Osteoblast (primary cell): ENCODE results near the gene ATP8B4. TPM values are rescaled to one million over a fixed set of nuclear protein-coding genes. Genes with fewer than 3 reads are reported as not detected.

Experiments
- DNase-seq: peaks from one replicate; pipeline ENCODE4 v3.0.0; 2011; ENCODE audit warnings: low spot score, mixed read lengths; ENCODE audit not compliant: insufficient read length; ENCODE audit errors: missing footprints
- H2AFZ ChIP-seq: 2 replicates; pipeline ENCODE4 v1.6.0; 2011; ENCODE audit warnings: mild to moderate bottlenecking, low read length
- H3K27ac ChIP-seq: 2 replicates; pipeline ENCODE4 v1.5.1; 2011; ENCODE audit warnings: mild to moderate bottlenecking, low read depth, low read length, moderate library complexity
- H3K27me3 ChIP-seq: 2 replicates; pipeline ENCODE4 v1.6.0; 2012; ENCODE audit warnings: mild to moderate bottlenecking, control low read depth, inconsistent platforms, low read length, moderate library complexity; ENCODE audit not compliant: insufficient read depth
- H3K36me3 ChIP-seq: 2 replicates; pipeline ENCODE4 v1.5.1; 2011; ENCODE audit warnings: mild to moderate bottlenecking, low read length, control low read depth, moderate library complexity; ENCODE audit not compliant: insufficient read depth
- H3K4me1 ChIP-seq: 2 replicates; pipeline ENCODE4 v1.5.1; 2011; ENCODE audit warnings: mild to moderate bottlenecking, low read length, control low read depth, moderate library complexity; ENCODE audit not compliant: insufficient read depth
- H3K4me2 ChIP-seq: 2 replicates; pipeline ENCODE4 v1.6.0; 2011; ENCODE audit warnings: mild to moderate bottlenecking, low read length; ENCODE audit not compliant: insufficient read depth
- H3K4me3 ChIP-seq: fragments of 200-600 bp; sonication (generic); 3 replicates; pipeline ENCODE4 v1.5.1; 2012; ENCODE audit warnings: mild to moderate bottlenecking, low read length, inconsistent platforms; ENCODE audit not compliant: insufficient read depth
- H3K79me2 ChIP-seq: 2 replicates; pipeline ENCODE4 v1.6.0; 2012; ENCODE audit warnings: mild to moderate bottlenecking, low read length, control low read depth, inconsistent platforms; ENCODE audit not compliant: insufficient read depth
- H3K9me3 ChIP-seq: 2 replicates; pipeline ENCODE4 v1.5.1; 2011; ENCODE audit warnings: low read depth, low read length, control low read depth
- H4K20me1 ChIP-seq: 2 replicates; pipeline ENCODE4 v1.6.0; 2012; ENCODE audit warnings: mild to moderate bottlenecking, low read length, control low read depth; ENCODE audit not compliant: insufficient read depth
- total RNA-seq: library from RNA; depleted of rRNA; stranded (reverse); fragments of >200 nt; gene quantifications from 2 replicates; pipeline ENCODE4 v1.2.3, GENCODE V29; 2012
- TF ChIP-seq, protein P1 (sequence below): IDR thresholded peaks from 2 replicates; pipeline ENCODE4 v1.5.1; 2011; ENCODE audit warnings: mild to moderate bottlenecking, low read depth, low read length, moderate library complexity; ENCODE audit errors: extremely low read depth

The ATP8B4 gene
- total RNA-seq, 1 donor, result 1.1 TPM

DNA sequence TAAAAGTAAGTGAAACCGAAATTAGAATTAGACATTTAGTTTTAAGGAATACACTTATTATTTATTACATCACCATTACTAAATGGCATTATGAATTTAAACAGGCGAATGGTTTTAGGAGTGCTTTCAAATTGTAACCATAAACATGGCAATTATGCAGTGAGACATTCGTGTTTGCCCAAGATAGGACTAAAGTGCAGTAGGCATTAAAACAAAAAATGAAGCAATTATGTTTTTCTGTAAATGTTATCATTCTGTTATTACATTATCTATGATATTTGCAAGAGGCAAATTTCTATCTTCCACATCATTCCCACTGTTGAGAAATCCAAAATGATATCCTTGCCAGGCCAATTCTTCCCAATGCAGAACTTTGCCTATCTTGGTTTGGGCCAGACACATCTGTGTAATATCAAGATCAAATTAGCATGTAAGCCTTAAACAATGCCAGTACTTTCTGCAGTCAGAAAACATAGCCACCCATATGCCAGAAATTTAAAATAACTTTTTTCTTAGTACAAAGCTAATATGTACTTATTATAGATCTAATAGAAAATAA, 156.9 kb downstream of the ATP8B4 start:
- TF ChIP-seq, protein P1, sequence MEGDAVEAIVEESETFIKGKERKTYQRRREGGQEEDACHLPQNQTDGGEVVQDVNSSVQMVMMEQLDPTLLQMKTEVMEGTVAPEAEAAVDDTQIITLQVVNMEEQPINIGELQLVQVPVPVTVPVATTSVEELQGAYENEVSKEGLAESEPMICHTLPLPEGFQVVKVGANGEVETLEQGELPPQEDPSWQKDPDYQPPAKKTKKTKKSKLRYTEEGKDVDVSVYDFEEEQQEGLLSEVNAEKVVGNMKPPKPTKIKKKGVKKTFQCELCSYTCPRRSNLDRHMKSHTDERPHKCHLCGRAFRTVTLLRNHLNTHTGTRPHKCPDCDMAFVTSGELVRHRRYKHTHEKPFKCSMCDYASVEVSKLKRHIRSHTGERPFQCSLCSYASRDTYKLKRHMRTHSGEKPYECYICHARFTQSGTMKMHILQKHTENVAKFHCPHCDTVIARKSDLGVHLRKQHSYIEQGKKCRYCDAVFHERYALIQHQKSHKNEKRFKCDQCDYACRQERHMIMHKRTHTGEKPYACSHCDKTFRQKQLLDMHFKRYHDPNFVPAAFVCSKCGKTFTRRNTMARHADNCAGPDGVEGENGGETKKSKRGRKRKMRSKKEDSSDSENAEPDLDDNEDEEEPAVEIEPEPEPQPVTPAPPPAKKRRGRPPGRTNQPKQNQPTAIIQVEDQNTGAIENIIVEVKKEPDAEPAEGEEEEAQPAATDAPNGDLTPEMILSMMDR, result no peak
- no peaks in the 10 kb centered on the region for H4K20me1 ChIP-seq
- DNase-seq, result peak; percentile 2

DNA sequence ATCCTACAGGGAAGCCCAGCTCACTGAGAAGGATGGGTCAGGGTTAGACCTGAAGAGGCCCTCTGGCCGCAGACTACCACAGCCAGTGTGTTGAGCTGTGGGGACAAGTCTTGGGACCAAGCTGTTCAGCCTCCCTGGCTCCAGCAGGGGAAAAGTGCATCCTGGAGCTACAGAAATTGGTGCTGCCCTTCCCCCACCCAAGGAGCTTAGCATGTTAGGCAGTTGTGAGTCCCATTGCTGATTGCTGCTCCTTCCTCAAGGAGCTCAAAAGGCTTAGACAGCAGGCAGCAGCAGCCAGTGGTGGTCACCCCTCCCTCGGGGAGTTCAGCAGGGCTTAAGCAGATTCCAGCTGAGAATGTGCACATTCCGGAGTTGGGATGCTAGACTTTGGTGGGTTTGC, 165.6 kb downstream of the ATP8B4 start:
- H3K4me1 ChIP-seq, result no peaks in the 10 kb centered on the region
- TF ChIP-seq, protein P1, result no peak
- no peaks in the 10 kb centered on the region for H3K27me3 ChIP-seq
- no peak for DNase-seq
- no peak overlapping the region for H3K27ac ChIP-seq
- H3K36me3 ChIP-seq, result no peaks in the 10 kb centered on the region
- H3K9me3 ChIP-seq, result no peaks in the 10 kb centered on the region
- no peak overlapping the region for H2AFZ ChIP-seq
- H4K20me1 ChIP-seq, result no peaks in the 10 kb centered on the region
- no peak overlapping the region for H3K4me3 ChIP-seq
- H3K4me2 ChIP-seq, result no peak overlapping the region
- no peaks in the 10 kb centered on the region for H3K79me2 ChIP-seq

More for the DNA sequence above, 156.9 kb downstream of the ATP8B4 start:
- no peaks in the 10 kb centered on the region for H3K27me3 ChIP-seq
- H3K9me3 ChIP-seq, result no peaks in the 10 kb centered on the region
- no peaks in the 10 kb centered on the region for H3K79me2 ChIP-seq
- H3K4me3 ChIP-seq, result no peak overlapping the region
- H2AFZ ChIP-seq, result no peak overlapping the region
- no peaks in the 10 kb centered on the region for H3K36me3 ChIP-seq
- H3K4me1 ChIP-seq, result no peaks in the 10 kb centered on the region
- H3K4me2 ChIP-seq, result no peak overlapping the region
- H3K27ac ChIP-seq, result no peak overlapping the region

DNA sequence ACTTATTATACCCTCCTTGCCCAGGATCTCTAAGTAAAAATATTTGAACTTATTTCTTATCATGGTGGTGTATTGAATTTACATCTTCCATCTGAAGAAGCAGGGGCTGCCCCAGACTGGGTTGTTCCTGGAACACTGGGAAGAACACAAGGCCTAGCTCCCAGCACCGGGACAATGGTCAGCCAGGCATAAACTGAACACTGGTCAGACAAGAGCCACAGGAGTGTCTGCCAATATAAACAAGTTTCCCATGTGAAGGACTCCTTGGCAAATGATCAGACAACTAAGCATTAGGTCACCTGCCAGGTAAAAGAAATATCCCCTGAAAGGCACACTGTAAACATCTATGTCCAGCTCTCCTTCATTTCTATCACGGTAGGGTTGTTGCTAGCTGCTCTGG, 172.4 kb downstream of the ATP8B4 start:
- H2AFZ ChIP-seq, result no peak overlapping the region
- no peak overlapping the region for H3K27ac ChIP-seq
- H4K20me1 ChIP-seq, result no peaks in the 10 kb centered on the region
- no peaks in the 10 kb centered on the region for H3K79me2 ChIP-seq
- no peak overlapping the region for H3K4me2 ChIP-seq
- no peaks in the 10 kb centered on the region for H3K9me3 ChIP-seq
- H3K27me3 ChIP-seq, result no peaks in the 10 kb centered on the region
- no peak for DNase-seq
- no peaks in the 10 kb centered on the region for H3K36me3 ChIP-seq
- H3K4me1 ChIP-seq, result no peaks in the 10 kb centered on the region
- TF ChIP-seq, protein P1, result no peak
- no peak overlapping the region for H3K4me3 ChIP-seq

DNA sequence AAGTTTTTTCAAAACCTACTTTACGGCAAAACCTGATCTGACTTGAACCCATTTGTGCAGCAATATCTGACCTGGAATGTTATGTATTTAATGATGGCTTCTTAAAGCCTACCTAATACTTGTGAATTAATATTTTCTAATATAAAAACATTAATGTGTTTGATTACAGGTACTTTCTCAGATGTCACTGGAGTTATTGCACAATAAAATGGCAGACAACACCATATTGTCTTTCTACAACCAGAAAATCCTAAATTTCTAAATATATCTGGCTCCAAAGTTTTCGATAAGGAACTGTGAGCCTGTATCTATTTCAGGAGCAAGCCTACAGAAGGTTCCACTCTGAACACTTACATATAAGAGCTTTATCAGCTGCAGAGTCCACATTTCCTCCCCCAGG, 184.5 kb downstream of the ATP8B4 start:
- Histone ChIP-seq H3K9me3 (no peaks in the 10 kb centered on the region), H3K36me3 (no peaks in the 10 kb centered on the region), H4K20me1 (no peaks in the 10 kb centered on the region), H3K4me2 (no peak overlapping the region), H3K27ac (no peak overlapping the region), H3K4me3 (no peak overlapping the region), H2AFZ (peak overlapping the region; percentile 21), H3K4me1 (no peaks in the 10 kb centered on the region), H3K27me3 (no peaks in the 10 kb centered on the region), H3K79me2 (no peaks in the 10 kb centered on the region)
- no peak for DNase-seq
- TF ChIP-seq, protein P1, result no peak
